OCI-LY7 (cell line): Measurements from ENCODE around the gene PARD3B.

Experiments used
- CTCF ChIP-seq: fragments of 200-600 bp; sonication (generic); conservative IDR thresholded peaks from 2 replicates; pipeline ENCODE4 v1.5.1; 2014; ENCODE audit warnings: mild to moderate bottlenecking, antibody characterized with exemption, low read length, moderate library complexity, mixed read lengths
- EZH2phosphoT487 ChIP-seq: fragments of 200-600 bp; sonication (generic); IDR thresholded peaks from 2 replicates; pipeline ENCODE4 v1.6.1; 2018; ENCODE audit warnings: low read depth, borderline replicate concordance, mild to moderate bottlenecking, mixed run types, antibody characterized with exemption, low read length, moderate library complexity, mixed read lengths

GRCh38 chr2:204586444-204587180, 41.3 kb downstream of the PARD3B start:
- TF ChIP-seq CTCF (no peak), EZH2phosphoT487 (no peak)
